GM21529 (cell line): ENCODE data around the gene RNF112.
"Not testable (repeated sequence)": the region's sequence is repeated elsewhere in the genome, so short reads cannot be mapped to it uniquely, and the experiment has no call there.

Source experiments
- ATAC-seq: cut with Tn5 transposase; IDR thresholded peaks from one replicate; pipeline ENCODE4 v1.9.1; 2021; ENCODE audit not compliant: unreplicated experiment

The RNF112 gene

GRCh38 chr17:19447085-19447583, 36.1 kb downstream of the RNF112 start:
- ATAC-seq = no peak

- ATAC-seq = no peak
These were observed 37.6 kb downstream of the RNF112 start for GRCh38 chr17:19448341-19449268.

- no peak for ATAC-seq
These were observed 38.6 kb downstream of the RNF112 start for GRCh38 chr17:19449656-19450055.

- no peak for ATAC-seq
These were observed 42.3 kb downstream of the RNF112 start for GRCh38 chr17:19453296-19453695.

- no peak for ATAC-seq
These were observed 43.0 kb downstream of the RNF112 start for GRCh38 chr17:19454074-19454473.

- no peak for ATAC-seq
These were observed 45.2 kb downstream of the RNF112 start for GRCh38 chr17:19456016-19456927.

GRCh38 chr17:19457046-19457445, 46.0 kb downstream of the RNF112 start:
- ATAC-seq = no peak

- no peak for ATAC-seq
These were observed 46.8 kb downstream of the RNF112 start for GRCh38 chr17:19457830-19458271.

GRCh38 chr17:19458481-19458880, 47.4 kb downstream of the RNF112 start:
- ATAC-seq = not testable (repeated sequence)

GRCh38 chr17:19459018-19459655, 48.1 kb downstream of the RNF112 start:
- not testable (repeated sequence) for ATAC-seq

GRCh38 chr17:19460700-19461099, 49.7 kb downstream of the RNF112 start:
- ATAC-seq = no peak

- ATAC-seq = no peak
These were observed 50.1 kb downstream of the RNF112 start for GRCh38 chr17:19461116-19461515.

GRCh38 chr17:19461681-19462080, 50.6 kb downstream of the RNF112 start:
- no peak for ATAC-seq

GRCh38 chr17:19462456-19463035, 51.5 kb downstream of the RNF112 start:
- ATAC-seq = not testable (repeated sequence)

GRCh38 chr17:19464031-19465026, 53.3 kb downstream of the RNF112 start:
- no peak for ATAC-seq
